Measurements from ENCODE around the gene PRPF38B.

Gene PRPF38B

GRCh38 chr1:108717774-108718316, 25.7 kb downstream of the PRPF38B start:
- DNase-seq (ENCODE audit: low read depth in 2 of 2), result no peak

- DNase-seq (ENCODE audit: low read depth in 2 of 2), result no peak
These were observed 27.0 kb downstream of the PRPF38B start for GRCh38 chr1:108718927-108719655.

- no peak for DNase-seq (ENCODE audit: low read depth in 2 of 2)
These were observed 27.7 kb downstream of the PRPF38B start for GRCh38 chr1:108719656-108720435.

GRCh38 chr1:108722292-108722691, 30.2 kb downstream of the PRPF38B start:
- DNase-seq (ENCODE audit: low read depth in 2 of 2), result no peak

- DNase-seq (ENCODE audit: low read depth in 2 of 2), result no peak
These were observed 33.8 kb downstream of the PRPF38B start for GRCh38 chr1:108725906-108726305.

GRCh38 chr1:108728327-108728923, 36.3 kb downstream of the PRPF38B start:
- no peak for DNase-seq (ENCODE audit: low read depth in 2 of 2)

- no peak for DNase-seq (ENCODE audit: low read depth in 2 of 2)
These were observed 37.4 kb downstream of the PRPF38B start for GRCh38 chr1:108729481-108729880.

- DNase-seq (ENCODE audit: low read depth in 2 of 2), result no peak
These were observed 40.3 kb downstream of the PRPF38B start for GRCh38 chr1:108732398-108732797.

GRCh38 chr1:108734171-108734865, 42.2 kb downstream of the PRPF38B start:
- no peak for DNase-seq (ENCODE audit: low read depth in 2 of 2)

- DNase-seq (ENCODE audit: low read depth in 2 of 2), result no peak
These were observed 50.1 kb downstream of the PRPF38B start for GRCh38 chr1:108742253-108742652.

- DNase-seq (ENCODE audit: low read depth in 2 of 2), result no peak
These were observed 53.9 kb downstream of the PRPF38B start for GRCh38 chr1:108745980-108746381.

GRCh38 chr1:108746382-108747170, 54.5 kb downstream of the PRPF38B start, which contains the start of gene STXBP3:
TSS of gene STXBP3 (plus strand) at chr1:108746674. CDS start at chr1:108746738, 64 bp downstream.
- DNase-seq (ENCODE audit: low read depth in 2 of 2), result peak; percentile 100

- DNase-seq (ENCODE audit: low read depth in 2 of 2), result peak; percentile 10 to 22
These were observed 55.2 kb downstream of the PRPF38B start for GRCh38 chr1:108747171-108747850.

- no peak for DNase-seq (ENCODE audit: low read depth in 2 of 2)
These were observed 55.8 kb downstream of the PRPF38B start for GRCh38 chr1:108747898-108748297.

GRCh38 chr1:108749081-108749480, 57.0 kb downstream of the PRPF38B start:
- DNase-seq (ENCODE audit: low read depth in 2 of 2), result no peak

- no peak for DNase-seq (ENCODE audit: low read depth in 2 of 2)
These were observed 58.5 kb downstream of the PRPF38B start for GRCh38 chr1:108750476-108751181.
